GM21526 (cell line): ENCODE results near the gene MAP2K5.

Source experiments
- ATAC-seq: cut with Tn5 transposase; IDR thresholded peaks from one replicate; pipeline ENCODE4 v1.9.1; 2021; ENCODE audit warnings: moderate library complexity; ENCODE audit not compliant: unreplicated experiment, low FRiP score

MAP2K5 gene

GRCh38 chr15:67745073-67746006 is 202.8 kb downstream of the MAP2K5 start:
- no peak for ATAC-seq

- ATAC-seq = no peak
Observed at GRCh38 chr15:67746022-67746421, 203.5 kb downstream of the MAP2K5 start.

GRCh38 chr15:67746450-67746849 is 203.9 kb downstream of the MAP2K5 start:
- ATAC-seq = no peak

GRCh38 chr15:67747921-67748320 is 205.4 kb downstream of the MAP2K5 start:
- ATAC-seq = no peak

- ATAC-seq = no peak
Observed at GRCh38 chr15:67750371-67750770, 207.9 kb downstream of the MAP2K5 start.

GRCh38 chr15:67753891-67754290 is 211.4 kb downstream of the MAP2K5 start:
- ATAC-seq = no peak

GRCh38 chr15:67755264-67755663 is 212.8 kb downstream of the MAP2K5 start:
- ATAC-seq = no peak

GRCh38 chr15:67755936-67756335 is 213.4 kb downstream of the MAP2K5 start:
- no peak for ATAC-seq

- no peak for ATAC-seq
Observed at GRCh38 chr15:67758619-67759300, 216.3 kb downstream of the MAP2K5 start.

- ATAC-seq = no peak
Observed at GRCh38 chr15:67760901-67761300, 218.4 kb downstream of the MAP2K5 start.

GRCh38 chr15:67761343-67761742 is 218.8 kb downstream of the MAP2K5 start:
- ATAC-seq = no peak

- ATAC-seq = peak; percentile 82
Observed at GRCh38 chr15:67762610-67763368, 220.3 kb downstream of the MAP2K5 start.

GRCh38 chr15:67765701-67766100 is 223.2 kb downstream of the MAP2K5 start:
- no peak for ATAC-seq

GRCh38 chr15:67766968-67767367 is 224.5 kb downstream of the MAP2K5 start:
- ATAC-seq = no peak

GRCh38 chr15:67768313-67768977 is 225.9 kb downstream of the MAP2K5 start:
- no peak for ATAC-seq

GRCh38 chr15:67769497-67770357 is 227.2 kb downstream of the MAP2K5 start:
- no peak for ATAC-seq

GRCh38 chr15:67770358-67770628 is 227.8 kb downstream of the MAP2K5 start:
- no peak for ATAC-seq

- ATAC-seq = no peak
Observed at GRCh38 chr15:67771189-67771800, 228.8 kb downstream of the MAP2K5 start.

- ATAC-seq = no peak
Observed at GRCh38 chr15:67774626-67775025, 232.1 kb downstream of the MAP2K5 start.
